Measurements from ENCODE around the gene DKK3. TPM values are rescaled to one million over a fixed set of nuclear protein-coding genes. Genes with fewer than 3 reads are reported as not detected.

Gene DKK3
- total RNA-seq, 2 experiments from 2014 or later, result not detected

DNA sequence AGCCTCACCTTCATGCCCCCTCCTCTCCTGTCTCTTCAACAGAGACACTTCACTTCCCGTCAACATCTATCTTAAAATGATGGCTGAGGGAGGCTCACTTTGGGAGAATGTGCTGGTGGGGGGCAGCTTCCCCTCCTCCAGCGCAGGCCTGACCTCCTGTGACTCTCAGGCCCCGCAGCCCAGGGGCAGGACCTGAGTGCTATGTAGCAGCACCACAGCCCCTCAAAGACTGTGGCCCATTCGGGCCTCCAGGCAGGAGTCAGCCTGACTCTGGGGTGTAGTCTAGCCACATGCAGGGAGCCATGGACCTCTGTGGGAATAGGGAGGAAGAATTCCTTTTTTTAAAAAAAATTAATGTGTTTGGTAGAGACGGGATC lies 43.7 kb downstream of the DKK3 start:
- Mint-ChIP-seq H3K4me3 (no peak overlapping the region), H3K36me3 (ENCODE audit: low read depth) (peaks cover 4% of the 10 kb centered on the region), H3K9me3 (peaks cover 3% of the 10 kb centered on the region), H3K27me3 (peaks cover 12% of the 10 kb centered on the region), H3K4me1 (peaks cover 28% of the 10 kb centered on the region), H3K27ac (peak overlapping the region; percentile 31)
- DNase-seq, result no peak
- ChIA-PET CTCF (interaction anchor here (0.9 kb wide), 1 partner anchor 17 kb away, joined by 4 read pairs; no protein-coding TSS in a partner anchor), POLR2A (no interaction called here)

GRCh38 chr11:11963842-11964773 lies 44.3 kb downstream of the DKK3 start:
- H3K27me3 Mint-ChIP-seq, result peaks cover 12% of the 10 kb centered on the region
- H3K4me1 Mint-ChIP-seq, result peaks cover 35% of the 10 kb centered on the region

GRCh38 chr11:11963067-11963466 lies 45.4 kb downstream of the DKK3 start:
- H3K27me3 Mint-ChIP-seq, result peaks cover 12% of the 10 kb centered on the region
- no peak overlapping the region for H3K27ac Mint-ChIP-seq
- DNase-seq, result no peak
- H3K9me3 Mint-ChIP-seq, result peaks cover 3% of the 10 kb centered on the region
- H3K4me3 Mint-ChIP-seq, result no peak overlapping the region
- H3K4me1 Mint-ChIP-seq, result peaks cover 42% of the 10 kb centered on the region
- CTCF ChIA-PET, result no interaction called here
- peaks cover 14% of the 10 kb centered on the region for H3K36me3 Mint-ChIP-seq (ENCODE audit: low read depth)
- POLR2A ChIA-PET, result no interaction called here

More at GRCh38 chr11:11963842-11964773, 44.3 kb downstream of the DKK3 start:
- POLR2A ChIA-PET, result no interaction called here
- no peak for DNase-seq
- peak overlapping the region; percentile 16 for H3K27ac Mint-ChIP-seq
- CTCF ChIA-PET, result interaction anchor here (0.6 kb wide), 1 partner anchor 102 kb away, joined by 4 read pairs; no protein-coding TSS in a partner anchor
- H3K4me3 Mint-ChIP-seq, result no peak overlapping the region
- peaks cover 3% of the 10 kb centered on the region for H3K9me3 Mint-ChIP-seq
- peaks cover 6% of the 10 kb centered on the region for H3K36me3 Mint-ChIP-seq (ENCODE audit: low read depth)

GRCh38 chr11:11961399-11962028 lies 46.9 kb downstream of the DKK3 start:
- Mint-ChIP-seq H3K9me3 (peaks cover 3% of the 10 kb centered on the region), H3K36me3 (ENCODE audit: low read depth) (peaks cover 20% of the 10 kb centered on the region), H3K27me3 (peaks cover 12% of the 10 kb centered on the region), H3K4me3 (no peak overlapping the region), H3K27ac (peak overlapping the region; percentile 63), H3K4me1 (peaks cover 42% of the 10 kb centered on the region)
- DNase-seq, result no peak
- ChIA-PET CTCF (interaction anchor here (1.3 kb wide), 1 partner anchor 17 kb away, joined by 3 read pairs; no protein-coding TSS in a partner anchor), POLR2A (interaction anchor here (0.6 kb wide), 1 partner anchor 47 kb away, joined by 3 read pairs; the partner anchor contains the start of gene DKK3)

DNA sequence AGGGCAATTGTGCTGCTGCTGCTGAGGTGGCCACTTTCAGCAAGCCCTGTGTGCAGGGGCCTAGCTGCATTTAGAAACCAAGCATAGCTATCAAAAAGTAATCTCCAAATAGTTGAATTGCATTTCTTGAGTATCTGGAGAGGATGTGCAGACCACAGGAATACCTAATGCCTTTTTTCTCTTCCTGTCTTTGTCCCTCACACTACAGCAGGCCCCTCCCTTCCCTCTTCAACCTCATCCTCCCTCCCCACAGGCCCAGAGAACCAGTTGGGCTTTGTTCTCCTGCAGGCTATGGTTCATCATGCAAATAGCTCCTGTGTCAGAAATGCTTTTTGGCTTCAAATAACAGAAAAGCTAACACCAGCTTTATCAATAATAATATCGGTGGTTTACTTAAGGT lies 47.7 kb downstream of the DKK3 start:
- DNase-seq, result peak; percentile 62
- H3K27me3 Mint-ChIP-seq, result peaks cover 12% of the 10 kb centered on the region
- peaks cover 3% of the 10 kb centered on the region for H3K9me3 Mint-ChIP-seq
- H3K4me3 Mint-ChIP-seq, result peak overlapping the region; percentile 5
- peak overlapping the region; percentile 63 for H3K27ac Mint-ChIP-seq
- CTCF ChIA-PET, result interaction anchor here (1.4 kb wide), 1 partner anchor 9 kb away, joined by 3 read pairs; no protein-coding TSS in a partner anchor
- POLR2A ChIA-PET, result interaction anchor here (0.7 kb wide), 1 partner anchor 197 kb away, joined by 5 read pairs; no protein-coding TSS in a partner anchor
- peaks cover 42% of the 10 kb centered on the region for H3K4me1 Mint-ChIP-seq
- H3K36me3 Mint-ChIP-seq (ENCODE audit: low read depth), result peaks cover 28% of the 10 kb centered on the region

DNA sequence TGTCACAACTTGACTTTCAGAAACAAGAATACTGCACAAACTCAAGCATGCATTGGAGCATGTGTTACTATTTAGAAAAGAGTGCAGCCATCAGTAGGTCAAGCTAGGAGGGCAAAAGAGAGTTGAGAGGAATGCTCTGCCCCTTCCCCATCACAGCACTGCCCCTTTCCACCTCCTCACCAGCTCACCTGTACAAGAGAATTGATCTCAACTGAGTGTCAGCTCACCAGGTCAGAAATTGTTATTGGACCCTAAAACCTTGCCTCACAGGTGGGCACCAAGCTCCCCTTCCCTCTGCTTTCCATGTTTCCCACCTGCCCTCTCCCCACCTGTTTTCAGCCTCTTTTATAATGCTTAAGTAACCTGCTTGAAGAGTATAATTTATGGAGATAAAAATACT lies 48.8 kb downstream of the DKK3 start:
- peaks cover 3% of the 10 kb centered on the region for H3K9me3 Mint-ChIP-seq
- peaks cover 42% of the 10 kb centered on the region for H3K4me1 Mint-ChIP-seq
- no peak overlapping the region for H3K4me3 Mint-ChIP-seq
- DNase-seq, result no peak
- H3K36me3 Mint-ChIP-seq (ENCODE audit: low read depth), result peaks cover 34% of the 10 kb centered on the region
- H3K27me3 Mint-ChIP-seq, result peaks cover 12% of the 10 kb centered on the region
- H3K27ac Mint-ChIP-seq, result peak overlapping the region; percentile 67
- ChIA-PET CTCF (interaction anchor here (1.4 kb wide), 1 partner anchor 8 kb away, joined by 3 read pairs; no protein-coding TSS in a partner anchor), POLR2A (no interaction called here)

DNA sequence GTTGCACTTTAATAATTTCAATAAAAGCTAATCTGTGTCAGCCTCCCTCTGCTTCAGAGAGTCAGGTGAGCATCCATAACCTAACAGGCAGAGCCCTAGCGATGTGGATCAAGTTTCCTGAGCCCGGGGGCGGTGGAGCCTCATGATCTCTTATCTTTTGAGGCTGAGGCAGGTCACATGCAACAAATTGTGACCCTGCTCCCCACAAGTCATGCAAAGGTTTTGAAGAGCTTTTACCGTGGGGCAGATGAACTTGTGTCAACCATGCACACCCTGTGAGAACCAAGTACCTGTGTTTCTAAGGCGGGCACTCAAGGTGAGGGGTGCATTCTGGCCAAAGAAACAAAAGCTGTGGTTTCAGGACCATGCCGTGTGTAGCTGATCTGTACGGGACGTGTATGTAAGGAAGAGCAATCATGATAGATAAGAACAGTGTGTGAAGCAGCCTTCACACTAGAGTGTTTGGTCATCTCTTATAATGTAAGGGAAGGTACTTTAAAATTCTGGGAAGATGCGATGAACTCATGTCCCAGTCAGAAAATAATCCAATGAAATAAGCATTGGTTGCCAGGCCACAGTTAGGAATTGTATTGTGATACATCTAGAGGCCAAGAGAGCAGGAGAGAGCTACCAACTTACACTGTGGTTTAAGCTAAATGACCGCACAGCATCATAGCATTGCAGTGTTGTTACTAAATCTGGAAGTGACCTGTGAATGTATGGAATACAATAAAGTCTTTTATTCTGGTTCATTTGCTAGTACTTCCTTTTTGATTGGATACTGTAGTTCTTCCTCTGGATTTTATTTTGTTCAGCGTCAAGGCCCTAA lies 49.8 kb downstream of the DKK3 start:
- H3K4me1 Mint-ChIP-seq, result peaks cover 42% of the 10 kb centered on the region
- CTCF ChIA-PET, result interaction anchor here (1.3 to 1.5 kb wide), 2 partner anchors 9 to 11 kb away, joined by 3 to 4 read pairs; no protein-coding TSS in a partner anchor
- H3K9me3 Mint-ChIP-seq, result peaks cover 3% of the 10 kb centered on the region
- no peak overlapping the region for H3K4me3 Mint-ChIP-seq
- POLR2A ChIA-PET, result no interaction called here
- no peak for DNase-seq
- H3K27ac Mint-ChIP-seq, result no peak overlapping the region
- peaks cover 40% of the 10 kb centered on the region for H3K36me3 Mint-ChIP-seq (ENCODE audit: low read depth)
- H3K27me3 Mint-ChIP-seq, result peaks cover 2% of the 10 kb centered on the region

DNA sequence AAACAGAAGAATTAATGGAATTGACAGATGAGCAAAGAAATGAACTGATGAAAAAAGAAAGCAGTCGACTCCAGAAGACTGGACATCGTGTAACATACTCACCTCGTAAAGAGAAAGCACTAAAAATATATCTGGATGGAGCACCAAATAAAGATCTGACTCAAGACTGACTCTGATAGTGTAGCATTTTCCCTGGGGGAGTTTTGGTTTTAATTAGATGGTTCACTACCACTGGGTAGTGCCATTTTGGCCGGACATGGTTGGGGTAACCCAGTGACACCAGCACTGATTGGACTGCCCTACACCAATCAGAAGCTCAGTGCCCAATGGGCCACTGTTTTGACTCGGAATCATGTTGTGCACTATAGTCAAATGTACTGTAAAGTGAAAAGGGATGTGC lies 52.4 kb downstream of the DKK3 start:
- Mint-ChIP-seq H3K27ac (no peak overlapping the region), H3K4me1 (peaks cover 26% of the 10 kb centered on the region), H3K36me3 (ENCODE audit: low read depth) (peaks cover 55% of the 10 kb centered on the region), H3K9me3 (no peaks in the 10 kb centered on the region), H3K27me3 (no peaks in the 10 kb centered on the region), H3K4me3 (no peak overlapping the region)
- POLR2A ChIA-PET, result no interaction called here
- CTCF ChIA-PET, result interaction anchor here (0.7 to 2.2 kb wide), 4 partner anchors 8 to 507 kb away, joined by 3 to 6 read pairs (median 3); no protein-coding TSS in a partner anchor
- no peak for DNase-seq

DNA sequence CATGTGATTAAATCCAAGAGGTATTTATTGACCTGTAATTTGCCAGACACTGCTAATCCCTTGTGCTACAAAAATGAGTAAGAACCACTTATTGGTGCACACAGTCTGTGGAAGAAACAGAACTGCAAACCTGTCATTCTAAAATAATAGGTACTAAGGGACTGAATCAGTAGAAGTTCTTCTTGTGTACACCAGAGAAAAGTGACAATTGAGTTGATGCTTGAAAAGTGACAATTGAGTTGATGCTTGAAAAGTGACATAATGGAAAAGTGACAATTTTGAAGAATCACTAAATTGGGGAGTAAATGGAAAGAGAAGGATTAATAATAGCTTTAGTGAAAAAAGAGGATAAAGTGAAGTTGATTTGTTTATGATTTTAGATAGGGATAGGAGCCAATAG lies 56.4 kb downstream of the DKK3 start:
- POLR2A ChIA-PET, result interaction anchor here (0.6 kb wide), 1 partner anchor 88 kb away, joined by 3 read pairs; no protein-coding TSS in a partner anchor
- H3K4me3 Mint-ChIP-seq, result no peak overlapping the region
- H3K4me1 Mint-ChIP-seq, result no peaks in the 10 kb centered on the region
- peaks cover 62% of the 10 kb centered on the region for H3K36me3 Mint-ChIP-seq (ENCODE audit: low read depth)
- no peaks in the 10 kb centered on the region for H3K27me3 Mint-ChIP-seq
- no peak for DNase-seq
- CTCF ChIA-PET, result interaction anchor here (1.0 kb wide), 1 partner anchor 8 kb away, joined by 3 read pairs; no protein-coding TSS in a partner anchor
- no peak overlapping the region for H3K27ac Mint-ChIP-seq
- H3K9me3 Mint-ChIP-seq, result no peaks in the 10 kb centered on the region

DNA sequence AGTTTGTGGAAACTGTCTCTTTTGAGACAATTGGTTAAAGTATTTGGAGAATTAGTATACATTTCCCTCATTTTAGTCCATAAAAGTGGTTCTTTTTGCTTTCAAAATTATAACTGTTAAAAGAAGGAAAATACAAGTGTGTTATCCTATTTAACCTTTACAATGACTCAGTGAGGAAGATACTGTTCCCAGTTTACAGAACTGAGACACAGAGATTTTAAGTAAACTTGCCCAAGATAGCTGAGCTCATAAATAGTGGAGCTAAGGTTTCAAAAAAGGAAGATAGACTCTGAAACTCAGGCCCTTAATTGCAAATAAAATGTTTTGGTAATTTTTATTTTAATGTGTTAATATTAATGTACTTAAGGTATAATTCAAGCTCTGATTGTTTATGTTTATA lies 58.9 kb downstream of the DKK3 start:
- Mint-ChIP-seq H3K9me3 (no peaks in the 10 kb centered on the region), H3K27ac (no peak overlapping the region), H3K4me3 (no peak overlapping the region), H3K36me3 (ENCODE audit: low read depth) (peaks cover 42% of the 10 kb centered on the region), H3K27me3 (no peaks in the 10 kb centered on the region), H3K4me1 (no peaks in the 10 kb centered on the region)
- CTCF ChIA-PET, result no interaction called here
- no peak for DNase-seq
- POLR2A ChIA-PET, result no interaction called here

- Mint-ChIP-seq H3K4me3 (no peak overlapping the region), H3K9me3 (no peaks in the 10 kb centered on the region), H3K27me3 (no peaks in the 10 kb centered on the region), H3K27ac (no peak overlapping the region), H3K4me1 (no peaks in the 10 kb centered on the region), H3K36me3 (ENCODE audit: low read depth) (peaks cover 37% of the 10 kb centered on the region)
- ChIA-PET CTCF (interaction anchor here (1.1 to 1.3 kb wide), 2 partner anchors 8 to 10 kb away, joined by 3 read pairs; no protein-coding TSS in a partner anchor), POLR2A (no interaction called here)
- DNase-seq, result no peak
These were observed 60.0 kb downstream of the DKK3 start for GRCh38 chr11:11948242-11948947.

DNA sequence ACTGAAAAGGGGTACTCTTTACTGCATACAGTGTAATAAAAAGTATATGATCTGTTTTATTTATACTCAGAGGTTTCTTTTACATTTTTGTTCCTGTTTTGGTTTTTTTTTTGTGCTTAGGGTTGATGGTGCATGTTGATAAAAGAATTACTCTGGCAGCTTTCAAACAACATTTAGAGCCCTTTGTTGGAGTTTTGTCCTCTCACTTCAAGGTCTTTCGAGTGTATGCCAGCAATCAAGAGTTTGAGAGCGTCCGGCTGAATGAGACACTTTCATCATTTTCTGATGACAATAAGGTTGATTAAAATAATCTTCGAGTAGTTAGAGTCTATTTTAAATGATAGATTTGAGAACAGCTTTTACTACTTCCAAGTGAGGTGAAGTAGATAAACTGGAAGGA lies 60.6 kb downstream of the DKK3 start:
- H3K27ac Mint-ChIP-seq, result no peak overlapping the region
- no peak for DNase-seq
- ChIA-PET CTCF (interaction anchor here (1.1 to 1.3 kb wide), 3 partner anchors 9 to 16 kb away, joined by 3 read pairs; no protein-coding TSS in a partner anchor), POLR2A (no interaction called here)
- H3K4me1 Mint-ChIP-seq, result no peaks in the 10 kb centered on the region
- no peak overlapping the region for H3K4me3 Mint-ChIP-seq
- no peaks in the 10 kb centered on the region for H3K9me3 Mint-ChIP-seq
- no peaks in the 10 kb centered on the region for H3K27me3 Mint-ChIP-seq
- H3K36me3 Mint-ChIP-seq (ENCODE audit: low read depth), result peaks cover 35% of the 10 kb centered on the region
